Right atrium auricular region (tissue), 2 donors: ENCODE measurements around the gene PTS. TPM values are rescaled to one million over a fixed set of nuclear protein-coding genes. Genes with fewer than 3 reads are reported as not detected.
A peak's percentile ranks its signal among the peaks of the same experiment; 100 is the strongest.

Experiments
- DNase-seq: peaks from one replicate; pipeline ENCODE4 v3.0.0-alpha.2; 2019; ENCODE audit warnings: low spot score
- H3K27ac ChIP-seq, 2 donors: fragments of 200-600 bp; sonication (generic); 1 replicate in 1 of 2; 2 replicates in 1 of 2; pipeline ENCODE4 v1.5.1; 2016 to 2019
- H3K27me3 ChIP-seq, 2 donors: fragments of 200-600 bp; sonication (generic); one replicate each; pipeline versions ENCODE4 v1.5.1 to v1.6.0; 2017 to 2019
- H3K36me3 ChIP-seq: fragments of 200-600 bp; sonication (generic); one replicate; pipeline ENCODE4 v1.5.1; 2016
- H3K4me1 ChIP-seq, 2 donors: fragments of 200-600 bp; sonication (generic); one replicate each; pipeline versions ENCODE4 v1.5.1 to v1.6.0; 2017 to 2019
- H3K4me3 ChIP-seq, 2 donors: fragments of 200-600 bp; sonication (generic); 1 replicate in 1 of 2; 2 replicates in 1 of 2; pipeline ENCODE4 v1.5.1; 2017 to 2019; ENCODE audit warnings: mild to moderate bottlenecking in 1 of 2, moderate library complexity in 1 of 2
- H3K9me3 ChIP-seq, 2 donors: fragments of 200-600 bp; sonication (generic); one replicate each; pipeline ENCODE4 v1.5.1; 2019
- total RNA-seq, 2 donors: library from RNA; depleted of rRNA; stranded (reverse); fragments of >200 nt; gene quantifications; one replicate each; pipeline ENCODE4 v1.1.0, GENCODE V29; 2016
- TF ChIP-seq, protein P1 (sequence below), 2 donors: fragments of 200-600 bp; sonication (generic); IDR thresholded peaks; one replicate each; pipeline ENCODE4 v1.5.1; 2019; ENCODE audit warnings: antibody characterized with exemption in 2 of 2

The PTS gene
- total RNA-seq, 2 donors from 2014 or later = 18.1 to 19.5 TPM

DNA sequence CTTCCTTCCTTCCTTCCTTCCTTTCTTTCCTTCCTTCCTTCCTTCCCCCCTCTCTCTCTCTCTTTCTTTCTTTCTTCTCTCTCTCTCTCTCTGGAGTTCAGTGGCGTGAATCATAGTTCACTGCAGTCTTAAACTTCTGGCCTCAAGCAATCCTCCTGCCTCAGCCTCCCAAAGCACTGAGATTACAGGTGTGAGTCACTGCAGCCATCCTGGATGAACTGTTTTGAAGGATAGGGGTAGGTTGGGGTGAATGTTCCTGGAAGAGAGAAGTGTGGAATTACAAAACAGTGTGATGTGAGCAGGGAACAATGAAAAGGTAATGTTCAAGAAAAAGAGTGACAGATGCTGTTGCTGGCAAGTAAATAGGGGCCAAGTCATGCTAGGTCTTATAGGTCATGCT is 46.8 kb downstream of the PTS start:
- Histone ChIP-seq H3K27me3 (no peaks in the 10 kb centered on the region), H3K4me3 (no peak overlapping the region), H3K4me1 (no peaks in the 10 kb centered on the region), H3K36me3 (no peaks in the 10 kb centered on the region), H3K9me3 (no peaks in the 10 kb centered on the region), H3K27ac (no peak overlapping the region)
- DNase-seq = no peak
- TF ChIP-seq, protein P1, sequence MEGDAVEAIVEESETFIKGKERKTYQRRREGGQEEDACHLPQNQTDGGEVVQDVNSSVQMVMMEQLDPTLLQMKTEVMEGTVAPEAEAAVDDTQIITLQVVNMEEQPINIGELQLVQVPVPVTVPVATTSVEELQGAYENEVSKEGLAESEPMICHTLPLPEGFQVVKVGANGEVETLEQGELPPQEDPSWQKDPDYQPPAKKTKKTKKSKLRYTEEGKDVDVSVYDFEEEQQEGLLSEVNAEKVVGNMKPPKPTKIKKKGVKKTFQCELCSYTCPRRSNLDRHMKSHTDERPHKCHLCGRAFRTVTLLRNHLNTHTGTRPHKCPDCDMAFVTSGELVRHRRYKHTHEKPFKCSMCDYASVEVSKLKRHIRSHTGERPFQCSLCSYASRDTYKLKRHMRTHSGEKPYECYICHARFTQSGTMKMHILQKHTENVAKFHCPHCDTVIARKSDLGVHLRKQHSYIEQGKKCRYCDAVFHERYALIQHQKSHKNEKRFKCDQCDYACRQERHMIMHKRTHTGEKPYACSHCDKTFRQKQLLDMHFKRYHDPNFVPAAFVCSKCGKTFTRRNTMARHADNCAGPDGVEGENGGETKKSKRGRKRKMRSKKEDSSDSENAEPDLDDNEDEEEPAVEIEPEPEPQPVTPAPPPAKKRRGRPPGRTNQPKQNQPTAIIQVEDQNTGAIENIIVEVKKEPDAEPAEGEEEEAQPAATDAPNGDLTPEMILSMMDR (IDR thresholded peaks at IDR 0.05) = no peak

- Histone ChIP-seq H3K9me3 (no peaks in the 10 kb centered on the region), H3K27me3 (no peaks in the 10 kb centered on the region), H3K36me3 (no peaks in the 10 kb centered on the region), H3K4me1 (no peaks in the 10 kb centered on the region), H3K4me3 (no peak overlapping the region), H3K27ac (no peak overlapping the region)
- TF ChIP-seq, protein P1 (IDR thresholded peaks at IDR 0.05) = no peak
- DNase-seq = no peak
These were observed 48.0 kb downstream of the PTS start for GRCh38 chr11:112274007-112274783.

DNA sequence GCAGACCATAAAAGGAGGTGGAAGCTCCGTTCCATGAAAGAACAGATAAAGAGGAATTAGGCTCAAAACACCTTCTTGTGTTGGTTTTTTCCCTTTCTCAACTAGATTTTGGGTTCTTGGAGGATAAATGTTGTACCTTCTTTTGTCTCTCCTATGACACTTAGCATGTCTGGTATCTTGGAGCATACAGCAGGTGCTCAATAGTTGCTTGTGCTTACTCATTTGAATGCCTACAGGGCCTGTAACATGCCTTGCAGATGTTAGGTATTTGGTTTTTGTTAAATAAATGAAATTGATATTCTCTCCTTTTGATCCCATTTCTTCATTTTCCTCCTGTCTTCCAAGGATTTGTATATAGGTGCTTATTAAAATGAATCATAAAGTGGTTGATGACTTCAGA is 50.8 kb downstream of the PTS start:
- H3K4me1 ChIP-seq = peaks cover 0 to 8% of the 10 kb centered on the region in 2 donors
- no peak overlapping the region for H3K27ac ChIP-seq
- no peaks in the 10 kb centered on the region for H3K36me3 ChIP-seq
- TF ChIP-seq, protein P1 (IDR thresholded peaks at IDR 0.05) = no peak
- H3K27me3 ChIP-seq = no peaks in the 10 kb centered on the region
- H3K4me3 ChIP-seq = no peak overlapping the region
- H3K9me3 ChIP-seq = no peaks in the 10 kb centered on the region
- no peak for DNase-seq

DNA sequence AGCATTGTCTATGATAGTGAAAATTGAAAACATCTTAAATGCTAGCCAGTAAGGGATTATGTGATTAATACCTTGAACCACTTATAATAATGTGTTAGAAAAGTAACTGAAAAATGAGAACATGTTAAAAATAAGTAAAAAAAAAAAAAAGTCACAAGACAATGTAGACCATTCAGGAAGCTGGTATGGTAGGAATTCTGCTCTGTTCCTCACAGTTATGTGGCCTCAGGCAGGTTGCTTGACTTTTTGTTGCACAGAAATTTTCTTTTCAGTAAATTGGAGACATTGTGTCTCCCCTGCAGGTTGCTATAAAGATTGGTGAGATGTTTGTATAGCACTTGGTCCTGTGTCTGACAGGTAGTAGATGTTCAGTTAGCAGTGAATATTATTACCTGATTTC is 51.7 kb downstream of the PTS start:
- H3K27me3 ChIP-seq = no peaks in the 10 kb centered on the region
- no peaks in the 10 kb centered on the region for H3K36me3 ChIP-seq
- H3K4me3 ChIP-seq = no peak overlapping the region
- no peak overlapping the region for H3K27ac ChIP-seq
- H3K9me3 ChIP-seq = no peaks in the 10 kb centered on the region
- no peak for DNase-seq
- H3K4me1 ChIP-seq = peaks cover 0 to 8% of the 10 kb centered on the region in 2 donors
- TF ChIP-seq, protein P1 (IDR thresholded peaks at IDR 0.05) = no peak

DNA sequence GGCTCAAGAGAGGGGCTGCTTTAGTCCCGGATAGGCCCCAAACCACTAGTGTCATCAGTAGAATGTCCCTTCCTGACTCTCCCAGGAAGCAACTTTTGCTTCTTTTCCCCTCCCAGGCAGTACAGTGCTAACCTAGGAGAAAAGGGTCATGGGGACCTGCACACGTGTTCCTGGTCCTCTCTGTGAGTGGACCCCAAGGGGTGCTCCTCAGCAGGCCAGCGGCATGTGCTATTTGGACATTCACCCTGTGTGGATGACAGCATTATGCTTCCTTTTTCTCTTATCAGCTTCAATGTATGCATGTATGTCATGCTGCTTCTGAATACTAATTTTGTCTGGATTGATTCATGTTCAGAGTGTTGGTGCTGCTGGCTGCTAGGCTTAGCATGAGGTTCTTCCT is 52.6 kb downstream of the PTS start:
- H3K4me1 ChIP-seq = peaks cover 0 to 8% of the 10 kb centered on the region in 2 donors
- no peak for DNase-seq
- no peaks in the 10 kb centered on the region for H3K27me3 ChIP-seq
- no peak overlapping the region for H3K27ac ChIP-seq
- H3K9me3 ChIP-seq = no peaks in the 10 kb centered on the region
- H3K4me3 ChIP-seq = no peak overlapping the region
- H3K36me3 ChIP-seq = no peaks in the 10 kb centered on the region
- TF ChIP-seq, protein P1 (IDR thresholded peaks at IDR 0.05) = no peak

GRCh38 chr11:112279901-112280267 is 53.7 kb downstream of the PTS start:
- peak overlapping the region in 1 of 2 donors; percentile 50 for H3K27ac ChIP-seq
- DNase-seq = no peak
- no peaks in the 10 kb centered on the region for H3K9me3 ChIP-seq
- H3K27me3 ChIP-seq = no peaks in the 10 kb centered on the region
- no peaks in the 10 kb centered on the region for H3K36me3 ChIP-seq
- TF ChIP-seq, protein P1 (IDR thresholded peaks at IDR 0.05) = peak; percentile 80 to 90
- H3K4me3 ChIP-seq = peak overlapping the region; percentile 22 to 58
- peaks cover 0 to 8% of the 10 kb centered on the region in 2 donors for H3K4me1 ChIP-seq
